HUES64 (cell line): ENCODE measurements around the gene KIF16B.
"Not testable (repeated sequence)": the region's sequence is repeated elsewhere in the genome, so short reads cannot be mapped to it uniquely, and the experiment has no call there.

ENCODE experiments used
- H3K27ac ChIP-seq: 2 replicates; pipeline ENCODE4 v1.7.0; 2013; ENCODE audit warnings: low read depth, low read length, inconsistent platforms
- H3K27me3 ChIP-seq: 2 replicates; pipeline ENCODE4 v1.6.1; 2013; ENCODE audit warnings: mild to moderate bottlenecking, low read length; ENCODE audit not compliant: insufficient read depth
- H3K36me3 ChIP-seq: 2 replicates; pipeline ENCODE4 v1.6.1; 2013; ENCODE audit warnings: mild to moderate bottlenecking, low read length; ENCODE audit not compliant: insufficient read depth
- H3K4me1 ChIP-seq: 2 replicates; pipeline ENCODE4 v1.6.1; 2013; ENCODE audit warnings: mild to moderate bottlenecking, low read length, moderate library complexity; ENCODE audit not compliant: insufficient read depth
- H3K4me3 ChIP-seq: 2 replicates; pipeline ENCODE4 v1.5.1; 2013; ENCODE audit warnings: mild to moderate bottlenecking, low read length, moderate library complexity
- H3K9ac ChIP-seq: 2 replicates; pipeline ENCODE4 v1.6.1; 2013; ENCODE audit warnings: mild to moderate bottlenecking, low read depth, low read length
- H3K9me3 ChIP-seq: 2 replicates; pipeline ENCODE4 v1.6.1; 2013; ENCODE audit warnings: low read depth, low read length; ENCODE audit not compliant: insufficient read depth
- WGBS: fragments of 150-250, 120-280 bp; methylation state at CpG from one replicate; pipeline ENCODE4 v1.1.7; 2013; ENCODE audit warnings: missing lambda C conversion rate; 5-methylcytosine and 5-hydroxymethylcytosine counted together

KIF16B gene

DNA sequence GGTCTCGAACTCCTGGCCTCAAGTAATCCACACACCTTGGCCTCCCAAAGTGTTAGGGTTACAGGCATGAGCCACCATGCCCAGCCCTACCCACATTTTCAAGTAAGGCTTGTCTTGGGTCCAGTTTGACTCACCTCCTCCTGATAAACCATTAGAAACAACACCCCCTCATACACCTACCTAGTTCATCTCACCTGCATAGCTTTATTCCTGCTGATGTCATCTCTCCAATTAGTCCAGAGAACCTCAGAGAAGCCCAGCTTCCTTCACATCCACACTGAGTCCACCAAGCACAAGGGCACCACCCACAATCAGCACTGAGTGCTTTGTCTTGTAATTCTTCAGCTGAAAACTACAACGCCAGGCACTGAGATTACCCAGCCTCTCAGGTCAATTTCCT, 35.3 kb downstream of the KIF16B start:
- Histone ChIP-seq H3K27me3 (no peaks in the 10 kb centered on the region), H3K4me3 (no peak overlapping the region), H3K9me3 (no peaks in the 10 kb centered on the region), H3K4me1 (no peaks in the 10 kb centered on the region), H3K36me3 (no peaks in the 10 kb centered on the region), H3K9ac (no peak overlapping the region), H3K27ac (no peak overlapping the region)
- 90% methylated on average over 2 of the region's 2 CpGs for WGBS

DNA sequence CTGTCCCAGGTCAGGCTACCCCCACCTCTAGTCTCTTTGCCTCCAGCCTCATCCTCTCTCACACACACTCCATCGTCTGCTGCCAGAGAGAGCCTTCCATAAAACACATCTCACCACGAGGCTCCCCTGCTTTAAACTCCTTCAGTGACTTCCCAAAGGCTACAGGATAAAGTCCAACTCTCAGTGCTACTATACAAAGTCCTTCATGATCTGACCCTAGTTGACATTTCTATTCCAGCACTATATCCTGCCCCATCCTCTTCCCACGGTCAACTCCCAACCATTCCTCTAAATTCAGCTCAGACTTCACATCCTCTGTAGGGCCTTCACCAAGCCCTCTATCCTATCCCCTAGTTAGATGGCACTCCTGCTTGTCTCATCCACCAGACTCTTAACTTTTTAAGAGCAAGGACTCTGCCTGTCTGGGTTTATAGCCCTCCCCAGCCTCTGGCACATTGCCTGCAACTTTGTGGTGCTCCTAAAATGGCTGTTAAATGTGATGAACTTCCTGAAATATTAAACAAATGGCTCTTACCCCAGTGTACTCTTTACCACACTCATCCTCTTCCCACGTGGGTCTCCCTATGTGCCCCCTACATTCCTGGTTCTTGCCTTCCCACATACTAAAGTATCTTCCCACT, 36.1 kb downstream of the KIF16B start:
- H3K4me1 ChIP-seq: no peaks in the 10 kb centered on the region
- no peaks in the 10 kb centered on the region for H3K27me3 ChIP-seq
- H3K9ac ChIP-seq: no peak overlapping the region
- H3K27ac ChIP-seq: no peak overlapping the region
- H3K36me3 ChIP-seq: no peaks in the 10 kb centered on the region
- H3K4me3 ChIP-seq: no peak overlapping the region
- WGBS: 91% methylated on average over 4 of the region's 4 CpGs
- no peaks in the 10 kb centered on the region for H3K9me3 ChIP-seq

DNA sequence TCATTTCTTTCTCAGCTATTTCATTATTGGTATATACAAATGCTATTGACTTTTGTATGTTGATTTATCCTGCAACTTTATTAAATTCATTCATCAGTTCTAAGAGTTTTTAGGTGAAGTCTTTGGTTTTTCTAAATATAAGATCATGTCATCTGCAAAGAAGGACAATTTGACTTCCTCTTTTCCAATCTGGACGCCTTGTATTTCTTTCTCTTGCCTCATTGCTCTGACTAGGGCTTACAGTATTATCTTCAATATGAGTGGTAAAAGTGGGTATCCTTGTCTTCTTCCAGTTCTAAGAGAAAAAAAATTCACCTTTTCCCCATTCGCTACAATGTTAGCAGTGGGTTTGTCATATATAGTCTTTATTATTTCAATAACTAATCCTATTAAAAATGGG, 38.0 kb downstream of the KIF16B start:
- H3K4me3 ChIP-seq: no peak overlapping the region
- no peaks in the 10 kb centered on the region for H3K36me3 ChIP-seq
- H3K9me3 ChIP-seq: no peaks in the 10 kb centered on the region
- H3K27ac ChIP-seq: no peak overlapping the region
- no peaks in the 10 kb centered on the region for H3K27me3 ChIP-seq
- H3K9ac ChIP-seq: no peak overlapping the region
- H3K4me1 ChIP-seq: no peaks in the 10 kb centered on the region
- no CpG with 5 or more reads among the region's 2 CpGs for WGBS

DNA sequence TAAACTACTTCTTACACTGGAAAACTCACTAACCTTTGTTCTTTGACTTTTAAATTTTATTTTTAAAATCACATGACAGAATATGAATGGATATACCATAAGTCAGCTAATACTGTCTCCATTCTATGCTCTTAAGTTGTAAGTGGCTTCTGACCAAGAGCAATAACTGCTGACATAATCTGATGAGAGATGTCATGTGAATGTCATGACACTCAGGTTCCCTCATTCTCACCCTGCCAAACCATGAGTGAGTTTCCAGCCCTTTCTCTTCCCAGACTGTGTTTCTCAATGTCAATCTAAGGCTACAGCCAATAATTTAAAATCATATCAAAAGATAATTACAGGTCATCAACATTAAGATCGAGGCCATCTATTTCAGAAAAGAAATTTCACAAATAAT, 39.7 kb downstream of the KIF16B start:
- Histone ChIP-seq H3K27ac (no peak overlapping the region), H3K9me3 (no peaks in the 10 kb centered on the region), H3K9ac (no peak overlapping the region), H3K4me3 (no peak overlapping the region), H3K27me3 (no peaks in the 10 kb centered on the region), H3K36me3 (no peaks in the 10 kb centered on the region), H3K4me1 (peaks cover 3% of the 10 kb centered on the region; the same call in 1 of the 2 replicates)
- 90% methylated on average over 1 of the region's 1 CpG for WGBS

DNA sequence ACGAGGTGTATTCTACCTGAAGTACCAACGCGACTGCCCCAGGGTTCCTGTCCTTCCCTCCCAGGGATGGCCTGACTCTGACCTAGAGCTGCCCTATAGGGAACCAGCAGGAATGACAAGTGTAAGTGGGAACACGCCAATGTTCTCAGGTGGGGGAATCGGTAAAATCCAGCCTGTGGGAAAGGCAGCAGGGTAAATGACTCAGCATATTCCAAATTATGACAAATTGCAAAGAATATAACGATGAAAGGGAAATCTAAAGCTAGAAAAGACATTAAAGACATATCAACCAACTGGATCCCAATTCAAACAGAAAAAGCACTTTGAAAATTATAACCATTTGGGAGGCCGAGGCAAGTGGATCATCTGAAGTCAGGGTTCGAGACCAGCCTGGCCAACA, 41.8 kb downstream of the KIF16B start:
- no peak overlapping the region for H3K27ac ChIP-seq
- no peak overlapping the region for H3K9ac ChIP-seq
- WGBS: 97% methylated on average over 8 of the region's 8 CpGs
- peaks cover 14% of the 10 kb centered on the region for H3K4me1 ChIP-seq
- no peak overlapping the region for H3K4me3 ChIP-seq
- no peaks in the 10 kb centered on the region for H3K36me3 ChIP-seq
- H3K9me3 ChIP-seq: no peaks in the 10 kb centered on the region
- H3K27me3 ChIP-seq: no peaks in the 10 kb centered on the region

DNA sequence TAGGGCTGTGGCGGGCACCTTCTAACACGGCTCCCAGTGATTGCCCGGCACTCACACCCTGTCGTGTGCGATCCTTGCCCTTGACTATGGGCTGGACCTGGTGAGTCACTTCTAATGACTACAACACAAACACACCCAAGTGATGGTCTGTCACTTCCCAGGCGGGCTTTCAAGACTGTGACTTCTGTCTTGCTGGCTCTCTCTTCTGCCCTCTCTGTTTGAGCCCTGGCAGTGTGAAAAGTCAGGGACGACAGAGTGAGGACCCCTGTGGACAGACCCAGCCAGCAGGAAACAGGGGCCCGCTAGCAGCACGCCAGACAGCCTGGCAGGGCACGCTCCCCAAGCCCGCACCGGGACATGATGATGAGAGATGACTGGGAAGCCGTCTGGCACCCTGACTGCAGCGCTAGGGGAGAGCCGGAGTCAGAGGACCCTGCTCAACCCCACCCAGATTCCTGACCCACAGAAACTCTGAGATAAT, 43.0 kb downstream of the KIF16B start:
- Histone ChIP-seq H3K9me3 (no peaks in the 10 kb centered on the region), H3K9ac (no peak overlapping the region), H3K27me3 (no peaks in the 10 kb centered on the region), H3K36me3 (no peaks in the 10 kb centered on the region), H3K4me1 (peaks cover 23% of the 10 kb centered on the region), H3K4me3 (no peak overlapping the region), H3K27ac (no peak overlapping the region)
- WGBS: 84% methylated on average over 15 of the region's 15 CpGs

DNA sequence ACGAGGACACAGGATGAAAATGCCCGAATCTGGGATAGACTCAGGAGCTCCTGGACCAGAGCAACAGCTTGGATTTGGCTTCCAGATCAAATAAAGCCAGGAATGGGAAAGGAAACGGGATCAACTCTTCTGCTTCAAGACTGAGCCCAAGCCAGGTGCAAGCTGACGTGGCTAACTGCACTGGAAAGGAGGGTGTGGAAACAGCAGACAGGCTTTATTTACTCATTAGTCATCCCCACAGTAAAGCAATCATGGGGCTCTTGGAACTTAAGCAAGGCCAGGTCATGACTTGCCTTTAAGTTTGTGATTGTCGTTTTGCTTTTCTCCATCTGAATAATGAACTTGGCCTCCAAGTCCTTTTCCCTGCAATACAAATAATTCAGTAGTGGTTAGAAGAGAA, 45.2 kb downstream of the KIF16B start:
- H3K4me1 ChIP-seq: peaks cover 25% of the 10 kb centered on the region
- no peaks in the 10 kb centered on the region for H3K9me3 ChIP-seq
- H3K36me3 ChIP-seq: no peaks in the 10 kb centered on the region
- H3K27ac ChIP-seq: no peak overlapping the region
- H3K27me3 ChIP-seq: no peaks in the 10 kb centered on the region
- no peak overlapping the region for H3K4me3 ChIP-seq
- WGBS: 79% methylated on average over 5 of the region's 5 CpGs
- no peak overlapping the region for H3K9ac ChIP-seq

DNA sequence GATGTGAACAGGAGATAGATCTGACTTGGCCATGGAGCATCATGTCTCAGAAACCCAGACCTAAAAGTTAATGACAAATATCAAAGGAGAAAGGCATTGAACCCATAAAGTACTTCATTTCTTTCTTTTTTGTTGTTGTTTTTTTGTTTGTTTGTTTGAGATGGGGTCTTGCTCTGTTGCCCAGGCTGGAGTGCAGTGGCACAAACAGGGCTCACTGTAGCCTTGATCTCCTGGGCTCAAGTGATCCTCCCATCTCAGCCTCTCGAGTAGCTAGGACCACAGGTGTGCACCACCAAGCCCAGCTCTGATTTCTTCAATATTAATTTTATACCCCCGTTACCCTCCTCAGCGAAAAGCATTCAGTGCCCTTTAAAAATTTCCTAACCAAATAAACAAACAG, 45.8 kb downstream of the KIF16B start:
- H3K4me1 ChIP-seq: peaks cover 25% of the 10 kb centered on the region
- no peak overlapping the region for H3K27ac ChIP-seq
- no peaks in the 10 kb centered on the region for H3K27me3 ChIP-seq
- WGBS: 96% methylated on average over 3 of the region's 3 CpGs
- no peaks in the 10 kb centered on the region for H3K36me3 ChIP-seq
- no peak overlapping the region for H3K4me3 ChIP-seq
- no peaks in the 10 kb centered on the region for H3K9me3 ChIP-seq
- no peak overlapping the region for H3K9ac ChIP-seq

DNA sequence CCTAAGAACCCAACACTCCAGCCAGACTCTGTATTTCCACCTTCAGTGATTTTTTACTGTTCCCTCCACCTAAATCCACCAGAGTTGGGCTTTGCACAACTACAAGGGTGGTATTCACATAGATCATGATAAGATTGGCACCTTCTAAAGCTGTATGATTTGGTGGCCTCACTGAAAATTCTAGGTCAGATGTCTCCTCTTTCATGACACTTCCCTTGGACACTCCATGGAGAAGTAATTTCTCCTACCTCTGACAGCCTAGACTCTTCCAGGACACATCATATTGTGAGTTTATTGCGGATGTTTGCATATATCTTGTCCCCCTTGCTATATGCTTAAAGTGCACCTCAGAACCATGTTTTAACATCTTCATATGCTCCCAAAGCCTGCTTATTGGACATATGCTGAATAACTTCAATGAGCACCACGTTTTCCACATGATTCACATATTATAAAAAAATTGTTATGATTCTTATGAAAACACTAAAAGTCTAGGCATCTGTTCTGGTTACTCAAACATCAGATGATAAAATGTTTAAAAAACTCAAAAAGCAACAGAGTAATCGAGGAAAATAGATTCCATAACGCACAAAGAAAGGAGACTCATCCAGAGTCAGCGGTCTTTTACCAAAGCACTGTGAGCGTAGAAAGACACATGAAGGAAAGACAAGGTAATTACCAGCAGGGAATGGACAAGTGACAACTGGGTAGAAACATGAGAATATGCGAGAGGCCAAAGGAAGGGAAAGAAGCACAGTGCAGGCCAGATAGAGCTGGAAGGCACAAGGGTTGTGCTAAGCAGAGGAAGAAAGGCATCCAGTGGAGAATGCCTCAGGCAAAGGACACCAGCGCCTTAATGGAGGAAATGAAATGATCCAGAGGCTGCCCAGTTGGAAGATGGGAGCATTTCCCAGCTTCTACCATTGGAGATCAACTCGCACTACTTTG, 46.5 kb downstream of the KIF16B start:
- H3K36me3 ChIP-seq: no peaks in the 10 kb centered on the region
- H3K9ac ChIP-seq: no peak overlapping the region
- H3K27ac ChIP-seq: no peak overlapping the region
- H3K9me3 ChIP-seq: no peaks in the 10 kb centered on the region
- WGBS: 91% methylated on average over 8 of the region's 9 CpGs
- H3K4me1 ChIP-seq: peaks cover 25% of the 10 kb centered on the region
- H3K27me3 ChIP-seq: no peaks in the 10 kb centered on the region
- H3K4me3 ChIP-seq: no peak overlapping the region

DNA sequence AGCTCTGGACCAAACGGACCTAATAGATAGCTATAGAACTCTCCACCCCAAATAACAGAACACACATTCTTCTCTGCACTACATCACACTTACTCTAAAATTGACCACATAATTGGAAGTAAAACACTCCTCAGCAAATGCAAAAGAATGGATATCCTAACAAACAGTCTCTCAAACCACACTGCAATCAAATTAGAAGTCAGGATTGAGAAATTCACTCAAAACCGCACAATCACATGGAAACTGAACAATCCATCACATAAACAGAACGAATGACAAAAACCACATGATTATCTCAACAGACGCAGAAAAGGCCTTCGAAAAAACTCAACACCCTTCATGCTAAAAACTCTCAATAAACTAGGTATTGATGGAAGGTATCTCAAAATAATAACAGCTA, 50.6 kb downstream of the KIF16B start:
- not testable (repeated sequence) for H3K36me3 ChIP-seq, H3K4me3 ChIP-seq, H3K27me3 ChIP-seq, H3K9me3 ChIP-seq, H3K27ac ChIP-seq, H3K9ac ChIP-seq
- WGBS: 95% methylated on average over 5 of the region's 5 CpGs
- peaks cover 28% of the 10 kb centered on the region for H3K4me1 ChIP-seq

DNA sequence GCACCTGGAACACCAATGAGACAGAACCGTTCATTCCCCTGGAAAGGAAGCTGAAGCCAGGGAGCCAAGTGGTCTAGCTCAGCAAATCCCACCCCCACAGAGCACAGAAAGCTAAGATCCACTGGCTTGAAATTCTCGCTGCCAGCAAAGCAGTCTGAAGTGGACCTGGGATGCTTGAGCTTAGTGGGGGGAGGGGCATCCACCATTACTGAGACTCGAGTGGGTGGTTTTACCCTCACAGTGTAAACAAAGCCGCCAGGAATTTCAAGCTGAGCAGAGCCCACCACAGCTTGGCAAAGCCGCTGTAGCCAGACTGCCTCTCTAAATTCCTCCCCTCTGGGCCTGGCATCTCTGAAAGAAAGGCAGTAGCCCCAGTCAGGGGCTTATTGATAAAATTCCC, 53.1 kb downstream of the KIF16B start:
- Histone ChIP-seq H3K27me3 (no peaks in the 10 kb centered on the region), H3K4me1 (peaks cover 10% of the 10 kb centered on the region), H3K27ac (0 out of 2 replicates have a peak overlapping the region, but pooled peaks have one; percentile 13), H3K4me3 (no peak overlapping the region), H3K9me3 (no peaks in the 10 kb centered on the region), H3K9ac (0 out of 2 replicates have a peak overlapping the region, but pooled peaks have one; percentile 26), H3K36me3 (no peaks in the 10 kb centered on the region)
- WGBS: 71% methylated on average over 5 of the region's 5 CpGs
